HEK293 (cell line): ENCODE results near the gene RASSF5.

Experiments
- CTCF ChIA-PET: fragments of 350-600 bp; formaldehyde crosslinking; extraction: SDS; loops from one replicate; lab custom pipeline; 2021; ENCODE audit warnings: antibody characterized with exemption; lab: Yijun Ruan, JAX
- POLR2A ChIA-PET: fragments of 300-600 bp; formaldehyde crosslinking; extraction: SDS; loops from one replicate; lab custom pipeline; 2020; ENCODE audit warnings: antibody characterized with exemption, inconsistent platforms; lab: Yijun Ruan, JAX
- H3K27ac ChIP-seq: fragments of 200-500 bp; sonication (Bioruptor generic); 2 replicates; pipeline ENCODE4 v1.5.1; 2014; ENCODE audit warnings: low read depth, low read length, control low read depth, inconsistent platforms; ENCODE audit errors: extremely low read depth
- H3K36me3 ChIP-seq, 2 experiments: fragments of 200-500 bp in 1 of 2; sonication (Bioruptor generic) in 1 of 2; 1 replicate in 1 of 2; 2 replicates in 1 of 2; pipeline ENCODE4 v1.5.1; 2014 to 2017; ENCODE audit warnings: inconsistent platforms in 2 of 2, low read length in 2 of 2; ENCODE audit not compliant: control insufficient read depth in 2 of 2, insufficient read depth in 1 of 2
- H3K4me1 ChIP-seq: fragments of 200-500 bp; sonication (Bioruptor generic); 2 replicates; pipeline ENCODE4 v1.5.1; 2014; ENCODE audit warnings: mild to moderate bottlenecking, low read length, inconsistent platforms; ENCODE audit not compliant: control insufficient read depth, insufficient read depth
- H3K4me3 ChIP-seq: 2 replicates; pipeline ENCODE4 v1.5.1; 2011; ENCODE audit warnings: low read depth, mild to moderate bottlenecking, control low read depth, low read length, moderate library complexity
- H3K9me3 ChIP-seq: fragments of 200-500 bp; sonication (Bioruptor generic); 2 replicates; pipeline ENCODE4 v1.5.1; 2014; ENCODE audit warnings: low read depth, low read length, inconsistent platforms; ENCODE audit not compliant: control insufficient read depth, insufficient read depth
- ATF2 ChIP-seq: fragments of 450-650 bp; formaldehyde crosslinking; IDR thresholded peaks from 2 replicates; pipeline ENCODE4 v1.5.1; 2016; ENCODE audit warnings: missing biosample characterization, missing genetic modification characterization, low read depth
- BCL11A ChIP-seq: fragments of 450-650 bp; formaldehyde crosslinking; IDR thresholded peaks from 2 replicates; pipeline ENCODE4 v1.5.1; 2016; ENCODE audit warnings: low read depth, missing biosample characterization, missing genetic modification characterization
- KLF16 ChIP-seq: fragments of 450-650 bp; formaldehyde crosslinking; IDR thresholded peaks from 2 replicates; pipeline ENCODE4 v1.5.1; 2017; ENCODE audit warnings: missing biosample characterization, missing genetic modification characterization
- KLF7 ChIP-seq: fragments of 450-650 bp; formaldehyde crosslinking; IDR thresholded peaks from 2 replicates; pipeline ENCODE4 v1.5.1; 2016; ENCODE audit warnings: missing biosample characterization, missing genetic modification characterization, borderline replicate concordance
- OVOL3 ChIP-seq: fragments of 450-650 bp; formaldehyde crosslinking; IDR thresholded peaks from 2 replicates; pipeline ENCODE4 v1.5.1; 2016; ENCODE audit warnings: missing biosample characterization, missing genetic modification characterization
- PRDM4 ChIP-seq: fragments of 450-650 bp; formaldehyde crosslinking; IDR thresholded peaks from 2 replicates; pipeline ENCODE4 v1.5.1; 2017; ENCODE audit warnings: missing biosample characterization, missing genetic modification characterization
- ZFP69B ChIP-seq: fragments of 450-650 bp; formaldehyde crosslinking; IDR thresholded peaks from 2 replicates; pipeline ENCODE4 v1.5.1; 2016; ENCODE audit warnings: missing biosample characterization, missing genetic modification characterization
- ZNF184 ChIP-seq: fragments of 450-650 bp; IDR thresholded peaks from 2 replicates; pipeline ENCODE4 v1.5.1; 2018; ENCODE audit warnings: missing biosample characterization, mild to moderate bottlenecking, missing genetic modification characterization
- ZNF239 ChIP-seq: fragments of 450-650 bp; formaldehyde crosslinking; IDR thresholded peaks from 2 replicates; pipeline ENCODE4 v1.5.1; 2016; ENCODE audit warnings: missing biosample characterization, missing genetic modification characterization
- ZNF26 ChIP-seq: fragments of 450-650 bp; formaldehyde crosslinking; IDR thresholded peaks from 2 replicates; pipeline ENCODE4 v1.5.1; 2016; ENCODE audit warnings: missing biosample characterization, missing genetic modification characterization
- ZNF280C ChIP-seq: fragments of 450-650 bp; formaldehyde crosslinking; IDR thresholded peaks from 2 replicates; pipeline ENCODE4 v1.5.1; 2016; ENCODE audit warnings: missing biosample characterization, missing genetic modification characterization
- TF ChIP-seq, protein P1 (sequence below): fragments of 450-650 bp; formaldehyde crosslinking; conservative IDR thresholded peaks from 2 replicates; pipeline ENCODE4 v1.5.1; 2016; ENCODE audit warnings: low read depth, missing biosample characterization, missing genetic modification characterization
- TF ChIP-seq, protein P2 (sequence below): fragments of 450-650 bp; formaldehyde crosslinking; IDR thresholded peaks from 2 replicates; pipeline ENCODE4 v1.5.1; 2016; ENCODE audit warnings: missing biosample characterization, missing genetic modification characterization
- TF ChIP-seq, protein P3 (sequence below): fragments of 450-650 bp; formaldehyde crosslinking; IDR thresholded peaks from 2 replicates; pipeline ENCODE4 v1.5.1; 2016; ENCODE audit warnings: missing biosample characterization, missing genetic modification characterization, borderline replicate concordance

RASSF5 gene

DNA sequence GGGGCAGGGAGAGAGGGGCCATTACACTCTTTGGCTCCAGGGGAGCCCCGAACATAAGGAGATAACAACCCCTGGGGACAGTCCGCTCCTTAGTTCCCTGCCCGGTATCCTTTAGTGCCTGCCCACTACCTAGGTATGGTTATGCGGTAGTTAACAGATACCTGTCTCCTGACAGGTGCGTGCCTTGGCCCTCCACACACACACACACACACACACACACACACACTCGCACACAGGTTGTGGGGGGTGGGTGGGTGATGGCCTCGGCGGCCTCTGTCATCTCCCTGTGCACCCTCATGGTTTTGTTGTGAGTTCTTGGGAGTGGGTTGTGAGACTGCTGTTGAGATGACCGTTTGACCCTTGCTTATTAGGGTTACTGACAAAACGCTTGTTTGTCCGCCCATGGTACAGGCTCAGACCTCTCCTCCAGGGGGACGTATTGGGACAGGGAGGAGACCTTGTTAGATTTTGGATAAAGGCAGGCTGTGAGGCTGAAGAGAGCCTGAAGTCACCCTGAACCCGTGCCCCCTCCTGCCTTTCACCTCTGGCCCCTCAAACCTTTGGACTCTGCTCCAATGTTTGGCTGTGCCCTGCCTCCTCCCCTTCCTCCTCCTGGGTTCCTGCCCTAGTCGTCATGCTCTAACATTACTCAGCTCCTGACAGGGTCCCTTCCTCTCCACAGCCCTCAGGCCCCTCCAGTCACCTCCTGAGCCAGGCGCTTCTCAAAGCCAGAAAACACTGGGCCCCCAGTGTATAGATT, 979 bp downstream of the RASSF5 start:
- H3K27ac ChIP-seq: no peak overlapping the region
- ChIA-PET CTCF (interaction anchor here (1.0 kb wide), 1 partner anchor 37 kb away, joined by 4 read pairs; no protein-coding TSS in a partner anchor), POLR2A (interaction anchor here (1.0 kb wide), 1 partner anchor 15 kb away, joined by 3 read pairs; no protein-coding TSS in a partner anchor)
- H3K9me3 ChIP-seq: no peaks in the 10 kb centered on the region
- H3K4me1 ChIP-seq: peaks cover 3% of the 10 kb centered on the region; the same call in 1 of the 2 replicates
- TF ChIP-seq, protein P1, sequence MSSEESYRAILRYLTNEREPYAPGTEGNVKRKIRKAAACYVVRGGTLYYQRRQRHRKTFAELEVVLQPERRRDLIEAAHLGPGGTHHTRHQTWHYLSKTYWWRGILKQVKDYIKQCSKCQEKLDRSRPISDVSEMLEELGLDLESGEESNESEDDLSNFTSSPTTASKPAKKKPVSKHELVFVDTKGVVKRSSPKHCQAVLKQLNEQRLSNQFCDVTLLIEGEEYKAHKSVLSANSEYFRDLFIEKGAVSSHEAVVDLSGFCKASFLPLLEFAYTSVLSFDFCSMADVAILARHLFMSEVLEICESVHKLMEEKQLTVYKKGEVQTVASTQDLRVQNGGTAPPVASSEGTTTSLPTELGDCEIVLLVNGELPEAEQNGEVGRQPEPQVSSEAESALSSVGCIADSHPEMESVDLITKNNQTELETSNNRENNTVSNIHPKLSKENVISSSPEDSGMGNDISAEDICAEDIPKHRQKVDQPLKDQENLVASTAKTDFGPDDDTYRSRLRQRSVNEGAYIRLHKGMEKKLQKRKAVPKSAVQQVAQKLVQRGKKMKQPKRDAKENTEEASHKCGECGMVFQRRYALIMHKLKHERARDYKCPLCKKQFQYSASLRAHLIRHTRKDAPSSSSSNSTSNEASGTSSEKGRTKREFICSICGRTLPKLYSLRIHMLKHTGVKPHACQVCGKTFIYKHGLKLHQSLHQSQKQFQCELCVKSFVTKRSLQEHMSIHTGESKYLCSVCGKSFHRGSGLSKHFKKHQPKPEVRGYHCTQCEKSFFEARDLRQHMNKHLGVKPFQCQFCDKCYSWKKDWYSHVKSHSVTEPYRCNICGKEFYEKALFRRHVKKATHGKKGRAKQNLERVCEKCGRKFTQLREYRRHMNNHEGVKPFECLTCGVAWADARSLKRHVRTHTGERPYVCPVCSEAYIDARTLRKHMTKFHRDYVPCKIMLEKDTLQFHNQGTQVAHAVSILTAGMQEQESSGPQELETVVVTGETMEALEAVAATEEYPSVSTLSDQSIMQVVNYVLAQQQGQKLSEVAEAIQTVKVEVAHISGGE (tag by site-specific recombination): no peak
- TF ChIP-seq OVOL3 (no peak), PRDM4 (tag by site-specific recombination) (no peak), ZNF26 (no peak), ZNF280C (tag by site-specific recombination) (no peak), KLF7 (tag by site-specific recombination) (no peak), ZNF184 (tag by site-specific recombination) (no peak), BCL11A (tag by site-specific recombination) (no peak), ZFP69B (tag by site-specific recombination) (no peak), ATF2 (tag by site-specific recombination) (no peak), KLF16 (tag by site-specific recombination) (no peak), ZNF239 (tag by site-specific recombination) (no peak)
- TF ChIP-seq, protein P2, sequence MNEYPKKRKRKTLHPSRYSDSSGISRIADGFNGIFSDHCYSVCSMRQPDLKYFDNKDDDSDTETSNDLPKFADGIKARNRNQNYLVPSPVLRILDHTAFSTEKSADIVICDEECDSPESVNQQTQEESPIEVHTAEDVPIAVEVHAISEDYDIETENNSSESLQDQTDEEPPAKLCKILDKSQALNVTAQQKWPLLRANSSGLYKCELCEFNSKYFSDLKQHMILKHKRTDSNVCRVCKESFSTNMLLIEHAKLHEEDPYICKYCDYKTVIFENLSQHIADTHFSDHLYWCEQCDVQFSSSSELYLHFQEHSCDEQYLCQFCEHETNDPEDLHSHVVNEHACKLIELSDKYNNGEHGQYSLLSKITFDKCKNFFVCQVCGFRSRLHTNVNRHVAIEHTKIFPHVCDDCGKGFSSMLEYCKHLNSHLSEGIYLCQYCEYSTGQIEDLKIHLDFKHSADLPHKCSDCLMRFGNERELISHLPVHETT (tag by site-specific recombination): no peak
- TF ChIP-seq, protein P3, sequence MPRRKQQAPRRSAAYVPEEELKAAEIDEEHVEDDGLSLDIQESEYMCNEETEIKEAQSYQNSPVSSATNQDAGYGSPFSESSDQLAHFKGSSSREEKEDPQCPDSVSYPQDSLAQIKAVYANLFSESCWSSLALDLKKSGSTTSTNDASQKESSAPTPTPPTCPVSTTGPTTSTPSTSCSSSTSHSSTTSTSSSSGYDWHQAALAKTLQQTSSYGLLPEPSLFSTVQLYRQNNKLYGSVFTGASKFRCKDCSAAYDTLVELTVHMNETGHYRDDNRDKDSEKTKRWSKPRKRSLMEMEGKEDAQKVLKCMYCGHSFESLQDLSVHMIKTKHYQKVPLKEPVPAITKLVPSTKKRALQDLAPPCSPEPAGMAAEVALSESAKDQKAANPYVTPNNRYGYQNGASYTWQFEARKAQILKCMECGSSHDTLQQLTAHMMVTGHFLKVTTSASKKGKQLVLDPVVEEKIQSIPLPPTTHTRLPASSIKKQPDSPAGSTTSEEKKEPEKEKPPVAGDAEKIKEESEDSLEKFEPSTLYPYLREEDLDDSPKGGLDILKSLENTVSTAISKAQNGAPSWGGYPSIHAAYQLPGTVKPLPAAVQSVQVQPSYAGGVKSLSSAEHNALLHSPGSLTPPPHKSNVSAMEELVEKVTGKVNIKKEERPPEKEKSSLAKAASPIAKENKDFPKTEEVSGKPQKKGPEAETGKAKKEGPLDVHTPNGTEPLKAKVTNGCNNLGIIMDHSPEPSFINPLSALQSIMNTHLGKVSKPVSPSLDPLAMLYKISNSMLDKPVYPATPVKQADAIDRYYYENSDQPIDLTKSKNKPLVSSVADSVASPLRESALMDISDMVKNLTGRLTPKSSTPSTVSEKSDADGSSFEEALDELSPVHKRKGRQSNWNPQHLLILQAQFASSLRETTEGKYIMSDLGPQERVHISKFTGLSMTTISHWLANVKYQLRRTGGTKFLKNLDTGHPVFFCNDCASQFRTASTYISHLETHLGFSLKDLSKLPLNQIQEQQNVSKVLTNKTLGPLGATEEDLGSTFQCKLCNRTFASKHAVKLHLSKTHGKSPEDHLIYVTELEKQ (tag by site-specific recombination): no peak
- no peak overlapping the region for H3K4me3 ChIP-seq
- no peaks in the 10 kb centered on the region for H3K36me3 ChIP-seq
